Esophagus (tissue), 2 donors: ENCODE results near the gene SH3GL1. TPM values are rescaled to one million over a fixed set of nuclear protein-coding genes. Genes with fewer than 3 reads are reported as not detected.

Source experiments
- H3K27ac ChIP-seq, 2 donors: one replicate each; pipeline ENCODE4 v1.5.1; 2013; ENCODE audit warnings: low read depth in 2 of 2, mild to moderate bottlenecking in 2 of 2, inconsistent platforms in 1 of 2, low read length in 1 of 2, moderate library complexity in 1 of 2
- H3K27me3 ChIP-seq, 2 donors: one replicate each; pipeline ENCODE4 v1.6.1; 2013; ENCODE audit warnings: low read length in 2 of 2, control low read depth in 1 of 2, mild to moderate bottlenecking in 1 of 2; ENCODE audit not compliant: insufficient read depth in 2 of 2, control insufficient read depth in 1 of 2
- H3K36me3 ChIP-seq, 2 donors: one replicate each; pipeline ENCODE4 v1.6.1; 2013; ENCODE audit warnings: low read length in 1 of 2; ENCODE audit not compliant: control insufficient read depth in 2 of 2, insufficient read depth in 2 of 2
- H3K4me1 ChIP-seq, 2 donors: one replicate each; pipeline ENCODE4 v1.6.1; 2013; ENCODE audit warnings: low read length in 1 of 2; ENCODE audit not compliant: control insufficient read depth in 2 of 2, insufficient read depth in 2 of 2
- H3K4me3 ChIP-seq, 2 donors: one replicate each; pipeline ENCODE4 v1.5.1; 2013; ENCODE audit warnings: low read length in 2 of 2, mild to moderate bottlenecking in 2 of 2, low read depth in 1 of 2, moderate library complexity in 1 of 2
- H3K9me3 ChIP-seq, 2 donors: one replicate each; pipeline ENCODE4 v1.6.1; 2013; ENCODE audit warnings: mild to moderate bottlenecking in 2 of 2, low read depth in 1 of 2, low read length in 1 of 2, moderate library complexity in 1 of 2; ENCODE audit not compliant: control insufficient read depth in 2 of 2, insufficient read depth in 1 of 2
- WGBS, 2 donors: extraction: QIAGEN DNeasy Blood & Tissue Kit; methylation state at CpG; one replicate each; pipeline ENCODE4 v1.1.7; 2013; 5-methylcytosine and 5-hydroxymethylcytosine counted together
- polyA plus RNA-seq, 2 donors: library from polyadenylated mRNA; stranded (reverse); fragments of 200-250 nt; gene quantifications; one replicate each; pipeline ENCODE4 v1.2.3, GENCODE V29; 2013
- donor health status: healthy with polysubstance abuse.
- donor health status: Bipolar disorder and iron deficiency.

SH3GL1 gene
- polyA plus RNA-seq, 2 donors, result 123 to 242 TPM

GRCh38 chr19:4390017-4390566 lies 10.3 kb downstream of the SH3GL1 start:
- H3K27me3 ChIP-seq, result no peaks in the 10 kb centered on the region
- H3K4me1 ChIP-seq, result peaks cover 20 to 32% of the 10 kb centered on the region in 2 donors
- 54 to 57% methylated on average over 12 of the region's 12 CpGs for WGBS, 2 donors
- peak overlapping the region; percentile 14 to 23 for H3K4me3 ChIP-seq
- H3K27ac ChIP-seq, result peak overlapping the region; percentile 97
- H3K9me3 ChIP-seq, result no peaks in the 10 kb centered on the region
- peaks cover 0 to 21% of the 10 kb centered on the region in 2 donors for H3K36me3 ChIP-seq

GRCh38 chr19:4389511-4390016 lies 10.8 kb downstream of the SH3GL1 start:
- Histone ChIP-seq H3K9me3 (no peaks in the 10 kb centered on the region), H3K4me3 (peak overlapping the region; percentile 14 to 29), H3K27me3 (no peaks in the 10 kb centered on the region), H3K27ac (peak overlapping the region; percentile 97), H3K4me1 (peaks cover 20 to 33% of the 10 kb centered on the region in 2 donors), H3K36me3 (peaks cover 0 to 21% of the 10 kb centered on the region in 2 donors)
- WGBS, 2 donors, result 50% methylated on average over 17 of the region's 17 CpGs

- peaks cover 0 to 24% of the 10 kb centered on the region in 2 donors for H3K36me3 ChIP-seq
- no peaks in the 10 kb centered on the region for H3K9me3 ChIP-seq
- H3K27me3 ChIP-seq, result no peaks in the 10 kb centered on the region
- peak overlapping the region; percentile 97 for H3K27ac ChIP-seq
- H3K4me1 ChIP-seq, result peaks cover 20 to 34% of the 10 kb centered on the region in 2 donors
- 50 to 53% methylated on average over 9 of the region's 9 CpGs for WGBS, 2 donors
- peak overlapping the region; percentile 7 to 18 for H3K4me3 ChIP-seq
Observed at GRCh38 chr19:4389064-4389375, 11.3 kb downstream of the SH3GL1 start.

- Histone ChIP-seq H3K27ac (peak overlapping the region; percentile 97), H3K9me3 (no peaks in the 10 kb centered on the region), H3K36me3 (peaks cover 0 to 29% of the 10 kb centered on the region in 2 donors), H3K4me3 (peak overlapping the region; percentile 7 to 18), H3K4me1 (peaks cover 23 to 34% of the 10 kb centered on the region in 2 donors), H3K27me3 (no peaks in the 10 kb centered on the region)
- WGBS, 2 donors, result 52 to 59% methylated on average over 16 of the region's 16 CpGs
Observed at GRCh38 chr19:4388337-4389063, 11.8 kb downstream of the SH3GL1 start.

GRCh38 chr19:4386041-4386782 lies 14.1 kb downstream of the SH3GL1 start:
- Histone ChIP-seq H3K27me3 (no peaks in the 10 kb centered on the region), H3K36me3 (peaks cover 0 to 34% of the 10 kb centered on the region in 2 donors), H3K27ac (no peak overlapping the region), H3K9me3 (no peaks in the 10 kb centered on the region), H3K4me1 (peaks cover 20 to 25% of the 10 kb centered on the region in 2 donors), H3K4me3 (no peak overlapping the region)
- 84 to 85% methylated on average over 13 of the region's 13 CpGs for WGBS, 2 donors

GRCh38 chr19:4385291-4386040 lies 14.9 kb downstream of the SH3GL1 start:
- no peaks in the 10 kb centered on the region for H3K9me3 ChIP-seq
- peaks cover 18 to 29% of the 10 kb centered on the region in 2 donors for H3K4me1 ChIP-seq
- peak overlapping the region in 1 of 2 donors; percentile 8 for H3K27ac ChIP-seq
- WGBS, 2 donors, result 77 to 85% methylated on average over 15 of the region's 15 CpGs
- H3K4me3 ChIP-seq, result no peak overlapping the region
- H3K27me3 ChIP-seq, result no peaks in the 10 kb centered on the region
- H3K36me3 ChIP-seq, result peaks cover 0 to 34% of the 10 kb centered on the region in 2 donors

- Histone ChIP-seq H3K36me3 (peaks cover 0 to 24% of the 10 kb centered on the region in 2 donors), H3K4me3 (peak overlapping the region; percentile 13 to 27), H3K4me1 (peaks cover 24 to 46% of the 10 kb centered on the region in 2 donors), H3K27ac (peak overlapping the region; percentile 95), H3K27me3 (no peaks in the 10 kb centered on the region), H3K9me3 (no peaks in the 10 kb centered on the region)
- WGBS, 2 donors, result 16 to 44% methylated on average over 17 of the region's 17 CpGs
Observed at GRCh38 chr19:4380254-4380727, 20.1 kb downstream of the SH3GL1 start.

- H3K4me1 ChIP-seq, result peaks cover 31 to 52% of the 10 kb centered on the region in 2 donors
- H3K4me3 ChIP-seq, result peak overlapping the region; percentile 7 to 27
- peaks cover 0 to 20% of the 10 kb centered on the region in 2 donors for H3K36me3 ChIP-seq
- WGBS, 2 donors, result 27 to 34% methylated on average over 19 of the region's 20 CpGs
- H3K9me3 ChIP-seq, result no peaks in the 10 kb centered on the region
- peak overlapping the region; percentile 95 for H3K27ac ChIP-seq
- no peaks in the 10 kb centered on the region for H3K27me3 ChIP-seq
Observed at GRCh38 chr19:4379383-4380253, 20.7 kb downstream of the SH3GL1 start.
